Stimulated activated naive CD4-positive, alpha-beta T cell (primary cell): ENCODE measurements around the gene EDAR.

Experiments
- DNase-seq, 6 experiments: peaks; one replicate each; lab custom pipeline; 2025; lab: John Stamatoyannopoulos, UW

The EDAR gene

GRCh38 chr2:108908713-108909070, 80.3 kb downstream of the EDAR start:
- no peak for DNase-seq

GRCh38 chr2:108907822-108908712, 81.0 kb downstream of the EDAR start:
- no peak for DNase-seq

- DNase-seq = no peak
These were observed 82.5 kb downstream of the EDAR start for GRCh38 chr2:108906403-108907077.

- DNase-seq = no peak
These were observed 83.1 kb downstream of the EDAR start for GRCh38 chr2:108905906-108906305.

- no peak for DNase-seq
These were observed 83.8 kb downstream of the EDAR start for GRCh38 chr2:108905176-108905575.

- DNase-seq = no peak
These were observed 84.3 kb downstream of the EDAR start for GRCh38 chr2:108904680-108905079.

GRCh38 chr2:108898315-108899082, 90.5 kb downstream of the EDAR start:
- DNase-seq = no peak

GRCh38 chr2:108896741-108897140, 92.3 kb downstream of the EDAR start:
- no peak for DNase-seq

- no peak for DNase-seq
These were observed 93.8 kb downstream of the EDAR start for GRCh38 chr2:108895188-108895587.

- DNase-seq = no peak
These were observed 94.3 kb downstream of the EDAR start for GRCh38 chr2:108894766-108895165.

- DNase-seq = no peak
These were observed 95.7 kb downstream of the EDAR start for GRCh38 chr2:108893277-108893676.

- no peak for DNase-seq
These were observed 99.1 kb downstream of the EDAR start for GRCh38 chr2:108889907-108890306.

- DNase-seq = no peak
These were observed 104.4 kb downstream of the EDAR start for GRCh38 chr2:108884619-108885018.

- DNase-seq = no peak
These were observed 110.7 kb downstream of the EDAR start for GRCh38 chr2:108878276-108878675.

- DNase-seq = no peak
These were observed 111.5 kb downstream of the EDAR start for GRCh38 chr2:108877506-108877905.

- no peak for DNase-seq
These were observed 118.9 kb downstream of the EDAR start for GRCh38 chr2:108870069-108870644.

GRCh38 chr2:108869542-108869941, 119.5 kb downstream of the EDAR start:
- DNase-seq = no peak

- DNase-seq = no peak
These were observed 120.1 kb downstream of the EDAR start for GRCh38 chr2:108868911-108869310.

- no peak for DNase-seq
These were observed 123.0 kb downstream of the EDAR start for GRCh38 chr2:108866041-108866440.

GRCh38 chr2:108858894-108859293, 130.1 kb downstream of the EDAR start:
- no peak for DNase-seq

- DNase-seq = peak in 3 of 6 experiments; percentile 36 to 58 (median 48)
These were observed 133.8 kb downstream of the EDAR start for GRCh38 chr2:108855194-108855593.

GRCh38 chr2:108854484-108854883, 134.5 kb downstream of the EDAR start:
- DNase-seq = no peak
